ENCODE data around the gene PLAGL2. TPM values are rescaled to one million over a fixed set of nuclear protein-coding genes. Genes with fewer than 3 reads are reported as not detected.

PLAGL2 gene
- total RNA-seq, 1 donor from 2014 or later, result 11.0 TPM

GRCh38 chr20:32144898-32145662 lies 62.5 kb downstream of the PLAGL2 start:
- no peak for ATAC-seq

- no peak for ATAC-seq
These were observed 64.6 kb downstream of the PLAGL2 start for GRCh38 chr20:32142991-32143390.

Other genes starting within 250 kb of the PLAGL2 start
- gene XKR7, start 239.6 kb downstream of the PLAGL2 start, total RNA-seq, result not detected
- 1.2 TPM for gene CCM2L, start 197.3 kb downstream of the PLAGL2 start, total RNA-seq
- gene HCK, start 155.5 kb downstream of the PLAGL2 start, total RNA-seq, result 2.9 TPM
- 42.4 TPM for gene TM9SF4, start 98.0 kb downstream of the PLAGL2 start, total RNA-seq
- 18.3 TPM for gene POFUT1, start 137 bp upstream of the PLAGL2 start, total RNA-seq
- 11.9 TPM for gene KIF3B, start 69.9 kb upstream of the PLAGL2 start, total RNA-seq
- 27.5 TPM for gene ASXL1, start 150.6 kb upstream of the PLAGL2 start, total RNA-seq

Measured in esophagus mucosa (tissue), 1 donor.